ENCODE data around the gene THAP3.
"Not testable (repeated sequence)": the region's sequence is repeated elsewhere in the genome, so short reads cannot be mapped to it uniquely, and the experiment has no call there.

GRCh38 chr1:6599991-6600390 is 24.7 kb upstream of the THAP3 start:
- not testable (repeated sequence) for TF ChIP-seq POLR2AphosphoS5, POLR2A (IDR thresholded peaks at IDR 0.05; ENCODE audit: low read depth, low read length)

Measured in GM12892 (cell line).